ENCODE data around the gene KIF5B. TPM values are rescaled to one million over a fixed set of nuclear protein-coding genes. Genes with fewer than 3 reads are reported as not detected.

KIF5B gene
- total and polyA plus RNA-seq, 9 of the 15 experiments (the other 6 are each of a cell fraction or from before 2014, with no cell fraction given) = 24.4 to 94.4 (median 68.9) TPM

DNA sequence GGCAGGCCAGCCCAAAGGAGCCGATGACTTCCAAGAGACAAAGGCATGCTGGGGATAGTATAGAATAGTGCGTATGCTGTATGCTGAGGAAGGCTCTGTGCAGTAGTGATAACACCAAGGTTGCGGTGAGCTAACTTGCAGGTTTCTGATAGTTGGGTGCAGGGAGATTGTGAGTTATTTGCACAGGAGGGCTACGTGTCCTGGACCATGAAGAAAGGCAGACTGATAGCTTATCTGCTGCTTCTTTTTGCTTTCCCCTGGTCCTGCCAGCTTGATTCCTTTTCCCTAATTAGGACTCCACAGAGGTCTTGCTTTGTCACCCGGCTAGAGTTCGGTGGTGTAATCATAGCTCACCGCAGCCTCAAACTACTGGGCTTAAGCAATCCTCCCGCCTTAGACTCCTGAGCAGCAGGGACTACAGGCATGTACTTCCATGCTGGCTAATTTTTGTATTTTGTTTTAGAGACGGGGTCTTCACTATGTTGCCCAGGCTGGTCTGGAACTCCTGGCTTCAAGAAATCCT, 83.6 kb downstream of the KIF5B start (continued):
- TF ChIP-seq ZBTB17 (CRISPR knock-in tag; IDR thresholded peaks at IDR 0.05) (peak; percentile 51; the same call in 1 of the 2 replicates), TEAD1 (CRISPR knock-in tag; IDR thresholded peaks at IDR 0.05) (peak; percentile 75 to 85; a peak in 3 of 4 replicates), BRD9 (IDR thresholded peaks at IDR 0.05; ENCODE audit: low read depth, partially characterized antibody) (no peak), MBD2 (IDR thresholded peaks at IDR 0.05; ENCODE audit: borderline replicate concordance, low read depth) (peak; percentile 86), ZNF217 (CRISPR knock-in tag; IDR thresholded peaks at IDR 0.05) (no peak), ZFPM2 (CRISPR knock-in tag; IDR thresholded peaks at IDR 0.05) (no peak), E2F3 (CRISPR knock-in tag; IDR thresholded peaks at IDR 0.05) (no peak), SUPT5H (IDR thresholded peaks at IDR 0.05) (no peak), STAT5B (CRISPR knock-in tag; IDR thresholded peaks at IDR 0.05) (no peak), TBL1XR1 (IDR thresholded peaks at IDR 0.05; ENCODE audit: low read length in 2 of 2) (peak; percentile 91 to 98), MCM2 (IDR thresholded peaks at IDR 0.05; ENCODE audit: low read depth) (no peak), MCM7 (IDR thresholded peaks at IDR 0.05) (no peak), SIN3B (IDR thresholded peaks at IDR 0.05; ENCODE audit: low read depth) (no peak), DPF2 (IDR thresholded peaks at IDR 0.05) (peak; percentile 99), HNRNPLL (IDR thresholded peaks at IDR 0.05; ENCODE audit: low read depth, low read length, poor library complexity, severe bottlenecking) (peak; percentile 80), ETS2 (tag; IDR thresholded peaks at IDR 0.05; ENCODE audit: borderline replicate concordance, poor library complexity, severe bottlenecking) (no peak), ZNF445 (CRISPR knock-in tag; IDR thresholded peaks at IDR 0.05; ENCODE audit: low read depth) (no peak), TSHZ1 (CRISPR knock-in tag; IDR thresholded peaks at IDR 0.05) (no peak), ERF (CRISPR knock-in tag; IDR thresholded peaks at IDR 0.05) (no peak), THAP7 (CRISPR knock-in tag; IDR thresholded peaks at IDR 0.05) (no peak), ZNF384 (IDR thresholded peaks at IDR 0.05; ENCODE audit: low read depth, low read length) (no peak; the same call in none of the 2 replicates)
- TF ChIP-seq, protein P1, sequence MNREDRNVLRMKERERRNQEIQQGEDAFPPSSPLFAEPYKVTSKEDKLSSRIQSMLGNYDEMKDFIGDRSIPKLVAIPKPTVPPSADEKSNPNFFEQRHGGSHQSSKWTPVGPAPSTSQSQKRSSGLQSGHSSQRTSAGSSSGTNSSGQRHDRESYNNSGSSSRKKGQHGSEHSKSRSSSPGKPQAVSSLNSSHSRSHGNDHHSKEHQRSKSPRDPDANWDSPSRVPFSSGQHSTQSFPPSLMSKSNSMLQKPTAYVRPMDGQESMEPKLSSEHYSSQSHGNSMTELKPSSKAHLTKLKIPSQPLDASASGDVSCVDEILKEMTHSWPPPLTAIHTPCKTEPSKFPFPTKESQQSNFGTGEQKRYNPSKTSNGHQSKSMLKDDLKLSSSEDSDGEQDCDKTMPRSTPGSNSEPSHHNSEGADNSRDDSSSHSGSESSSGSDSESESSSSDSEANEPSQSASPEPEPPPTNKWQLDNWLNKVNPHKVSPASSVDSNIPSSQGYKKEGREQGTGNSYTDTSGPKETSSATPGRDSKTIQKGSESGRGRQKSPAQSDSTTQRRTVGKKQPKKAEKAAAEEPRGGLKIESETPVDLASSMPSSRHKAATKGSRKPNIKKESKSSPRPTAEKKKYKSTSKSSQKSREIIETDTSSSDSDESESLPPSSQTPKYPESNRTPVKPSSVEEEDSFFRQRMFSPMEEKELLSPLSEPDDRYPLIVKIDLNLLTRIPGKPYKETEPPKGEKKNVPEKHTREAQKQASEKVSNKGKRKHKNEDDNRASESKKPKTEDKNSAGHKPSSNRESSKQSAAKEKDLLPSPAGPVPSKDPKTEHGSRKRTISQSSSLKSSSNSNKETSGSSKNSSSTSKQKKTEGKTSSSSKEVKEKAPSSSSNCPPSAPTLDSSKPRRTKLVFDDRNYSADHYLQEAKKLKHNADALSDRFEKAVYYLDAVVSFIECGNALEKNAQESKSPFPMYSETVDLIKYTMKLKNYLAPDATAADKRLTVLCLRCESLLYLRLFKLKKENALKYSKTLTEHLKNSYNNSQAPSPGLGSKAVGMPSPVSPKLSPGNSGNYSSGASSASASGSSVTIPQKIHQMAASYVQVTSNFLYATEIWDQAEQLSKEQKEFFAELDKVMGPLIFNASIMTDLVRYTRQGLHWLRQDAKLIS (CRISPR knock-in tag; IDR thresholded peaks at IDR 0.05) = 0 out of 2 replicates have a peak, but pooled peaks have one; percentile 41

Measured in K562 (cell line).